Measurements from ENCODE around the gene ZDHHC6.

ZDHHC6 gene

GRCh38 chr10:112446855-112447619 lies at the start of gene ZDHHC6, which contains the start of gene VTI1A:
TSS of gene ZDHHC6 (minus strand) at chr10:112446914. CDS start at chr10:112445436, 1,478 bp downstream.
TSS of gene VTI1A (plus strand) at chr10:112447215. CDS start at chr10:112447374, 159 bp downstream.
- H3K4me3 ChIP-seq (ENCODE audit: low read length), result peak within 1 kb of the TSS; percentile 99
- H3K9me3 ChIP-seq (ENCODE audit: control insufficient read depth, low read depth, low read length), result no peaks in the 10 kb centered on the region
- peaks cover 26% of the 10 kb centered on the region for H3K36me3 ChIP-seq (ENCODE audit: control insufficient read depth, low read depth, low read length)
- peak within 1 kb of the TSS; percentile 98 for H3K9ac ChIP-seq (ENCODE audit: low read length)
- no peaks in the 10 kb centered on the region for H3K27me3 ChIP-seq (ENCODE audit: control insufficient read depth, insufficient read depth, low read length)
- H3K4me1 ChIP-seq (ENCODE audit: control insufficient read depth, low read depth, low read length), result no peaks in the 10 kb centered on the region
- peak within 1 kb of the TSS; percentile 99 for H3K27ac ChIP-seq (ENCODE audit: low read length)

GRCh38 chr10:112492736-112493135 lies 46.0 kb upstream of the ZDHHC6 start:
- H3K9ac ChIP-seq (ENCODE audit: low read length), result no peak overlapping the region
- H3K27me3 ChIP-seq (ENCODE audit: control insufficient read depth, insufficient read depth, low read length), result no peaks in the 10 kb centered on the region
- H3K27ac ChIP-seq (ENCODE audit: low read length), result no peak overlapping the region
- H3K9me3 ChIP-seq (ENCODE audit: control insufficient read depth, low read depth, low read length), result no peaks in the 10 kb centered on the region
- no peaks in the 10 kb centered on the region for H3K36me3 ChIP-seq (ENCODE audit: control insufficient read depth, low read depth, low read length)
- no peak overlapping the region for H3K4me3 ChIP-seq (ENCODE audit: low read length)
- no peaks in the 10 kb centered on the region for H3K4me1 ChIP-seq (ENCODE audit: control insufficient read depth, low read depth, low read length)

- H3K9me3 ChIP-seq (ENCODE audit: control insufficient read depth, low read depth, low read length), result no peaks in the 10 kb centered on the region
- no peak overlapping the region for H3K27ac ChIP-seq (ENCODE audit: low read length)
- no peak overlapping the region for H3K4me3 ChIP-seq (ENCODE audit: low read length)
- no peaks in the 10 kb centered on the region for H3K36me3 ChIP-seq (ENCODE audit: control insufficient read depth, low read depth, low read length)
- H3K9ac ChIP-seq (ENCODE audit: low read length), result no peak overlapping the region
- no peaks in the 10 kb centered on the region for H3K27me3 ChIP-seq (ENCODE audit: control insufficient read depth, insufficient read depth, low read length)
- H3K4me1 ChIP-seq (ENCODE audit: control insufficient read depth, low read depth, low read length), result no peaks in the 10 kb centered on the region
Observed at GRCh38 chr10:112491144-112491543, 44.4 kb upstream of the ZDHHC6 start.

- Histone ChIP-seq H3K9me3 (ENCODE audit: control insufficient read depth, low read depth, low read length) (no peaks in the 10 kb centered on the region), H3K4me3 (ENCODE audit: low read length) (no peak overlapping the region), H3K36me3 (ENCODE audit: control insufficient read depth, low read depth, low read length) (no peaks in the 10 kb centered on the region), H3K27ac (ENCODE audit: low read length) (no peak overlapping the region), H3K9ac (ENCODE audit: low read length) (no peak overlapping the region), H3K4me1 (ENCODE audit: control insufficient read depth, low read depth, low read length) (no peaks in the 10 kb centered on the region), H3K27me3 (ENCODE audit: control insufficient read depth, insufficient read depth, low read length) (no peaks in the 10 kb centered on the region)
Observed at GRCh38 chr10:112490545-112490944, 43.8 kb upstream of the ZDHHC6 start.

- H3K4me3 ChIP-seq (ENCODE audit: low read length), result no peak overlapping the region
- H3K36me3 ChIP-seq (ENCODE audit: control insufficient read depth, low read depth, low read length), result no peaks in the 10 kb centered on the region
- H3K27me3 ChIP-seq (ENCODE audit: control insufficient read depth, insufficient read depth, low read length), result no peaks in the 10 kb centered on the region
- no peaks in the 10 kb centered on the region for H3K9me3 ChIP-seq (ENCODE audit: control insufficient read depth, low read depth, low read length)
- H3K9ac ChIP-seq (ENCODE audit: low read length), result no peak overlapping the region
- no peak overlapping the region for H3K27ac ChIP-seq (ENCODE audit: low read length)
- no peaks in the 10 kb centered on the region for H3K4me1 ChIP-seq (ENCODE audit: control insufficient read depth, low read depth, low read length)
Observed at GRCh38 chr10:112487964-112488363, 41.2 kb upstream of the ZDHHC6 start.

- Histone ChIP-seq H3K36me3 (ENCODE audit: control insufficient read depth, low read depth, low read length) (no peaks in the 10 kb centered on the region), H3K27ac (ENCODE audit: low read length) (no peak overlapping the region), H3K4me3 (ENCODE audit: low read length) (no peak overlapping the region), H3K9ac (ENCODE audit: low read length) (no peak overlapping the region), H3K9me3 (ENCODE audit: control insufficient read depth, low read depth, low read length) (no peaks in the 10 kb centered on the region), H3K4me1 (ENCODE audit: control insufficient read depth, low read depth, low read length) (no peaks in the 10 kb centered on the region), H3K27me3 (ENCODE audit: control insufficient read depth, insufficient read depth, low read length) (no peaks in the 10 kb centered on the region)
Observed at GRCh38 chr10:112484399-112484798, 37.7 kb upstream of the ZDHHC6 start.

- no peak overlapping the region for H3K9ac ChIP-seq (ENCODE audit: low read length)
- H3K27ac ChIP-seq (ENCODE audit: low read length), result no peak overlapping the region
- no peak overlapping the region for H3K4me3 ChIP-seq (ENCODE audit: low read length)
- no peaks in the 10 kb centered on the region for H3K4me1 ChIP-seq (ENCODE audit: control insufficient read depth, low read depth, low read length)
- H3K27me3 ChIP-seq (ENCODE audit: control insufficient read depth, insufficient read depth, low read length), result no peaks in the 10 kb centered on the region
- no peaks in the 10 kb centered on the region for H3K36me3 ChIP-seq (ENCODE audit: control insufficient read depth, low read depth, low read length)
- H3K9me3 ChIP-seq (ENCODE audit: control insufficient read depth, low read depth, low read length), result no peaks in the 10 kb centered on the region
Observed at GRCh38 chr10:112481602-112482001, 34.9 kb upstream of the ZDHHC6 start.

GRCh38 chr10:112475575-112476218 lies 29.0 kb upstream of the ZDHHC6 start:
- Histone ChIP-seq H3K9me3 (ENCODE audit: control insufficient read depth, low read depth, low read length) (no peaks in the 10 kb centered on the region), H3K27ac (ENCODE audit: low read length) (no peak overlapping the region), H3K27me3 (ENCODE audit: control insufficient read depth, insufficient read depth, low read length) (no peaks in the 10 kb centered on the region), H3K4me1 (ENCODE audit: control insufficient read depth, low read depth, low read length) (no peaks in the 10 kb centered on the region), H3K9ac (ENCODE audit: low read length) (no peak overlapping the region), H3K4me3 (ENCODE audit: low read length) (no peak overlapping the region), H3K36me3 (ENCODE audit: control insufficient read depth, low read depth, low read length) (no peaks in the 10 kb centered on the region)

- H3K27me3 ChIP-seq (ENCODE audit: control insufficient read depth, insufficient read depth, low read length), result no peaks in the 10 kb centered on the region
- H3K9me3 ChIP-seq (ENCODE audit: control insufficient read depth, low read depth, low read length), result no peaks in the 10 kb centered on the region
- no peaks in the 10 kb centered on the region for H3K36me3 ChIP-seq (ENCODE audit: control insufficient read depth, low read depth, low read length)
- H3K4me1 ChIP-seq (ENCODE audit: control insufficient read depth, low read depth, low read length), result no peaks in the 10 kb centered on the region
- no peak overlapping the region for H3K27ac ChIP-seq (ENCODE audit: low read length)
- no peak overlapping the region for H3K9ac ChIP-seq (ENCODE audit: low read length)
- no peak overlapping the region for H3K4me3 ChIP-seq (ENCODE audit: low read length)
Observed at GRCh38 chr10:112471878-112472487, 25.3 kb upstream of the ZDHHC6 start.

- no peaks in the 10 kb centered on the region for H3K4me1 ChIP-seq (ENCODE audit: control insufficient read depth, low read depth, low read length)
- no peak overlapping the region for H3K4me3 ChIP-seq (ENCODE audit: low read length)
- H3K9ac ChIP-seq (ENCODE audit: low read length), result no peak overlapping the region
Observed at GRCh38 chr10:112467541-112468075, 20.9 kb upstream of the ZDHHC6 start.

GRCh38 chr10:112466802-112467201 lies 20.1 kb upstream of the ZDHHC6 start:
- no peaks in the 10 kb centered on the region for H3K27me3 ChIP-seq (ENCODE audit: control insufficient read depth, insufficient read depth, low read length)
- no peaks in the 10 kb centered on the region for H3K4me1 ChIP-seq (ENCODE audit: control insufficient read depth, low read depth, low read length)
- no peak overlapping the region for H3K9ac ChIP-seq (ENCODE audit: low read length)
- no peak overlapping the region for H3K27ac ChIP-seq (ENCODE audit: low read length)
- no peak overlapping the region for H3K4me3 ChIP-seq (ENCODE audit: low read length)
- peaks cover 13% of the 10 kb centered on the region for H3K36me3 ChIP-seq (ENCODE audit: control insufficient read depth, low read depth, low read length)
- no peaks in the 10 kb centered on the region for H3K9me3 ChIP-seq (ENCODE audit: control insufficient read depth, low read depth, low read length)

More at GRCh38 chr10:112467541-112468075, 20.9 kb upstream of the ZDHHC6 start:
- no peak overlapping the region for H3K27ac ChIP-seq (ENCODE audit: low read length)
- H3K27me3 ChIP-seq (ENCODE audit: control insufficient read depth, insufficient read depth, low read length), result no peaks in the 10 kb centered on the region
- H3K36me3 ChIP-seq (ENCODE audit: control insufficient read depth, low read depth, low read length), result peaks cover 13% of the 10 kb centered on the region
- no peaks in the 10 kb centered on the region for H3K9me3 ChIP-seq (ENCODE audit: control insufficient read depth, low read depth, low read length)

Measured in iPS-18a (cell line).